ENCODE measurements around the gene OR5C1. TPM values are rescaled to one million over a fixed set of nuclear protein-coding genes. Genes with fewer than 3 reads are reported as not detected.

OR5C1 gene
- total and polyA plus RNA-seq, 4 donors: not detected

- DNase-seq (no peak), ATAC-seq (ENCODE audit: low FRiP score) (no peak)
- no peak overlapping the region for H3K27ac ChIP-seq (ENCODE audit: low read depth in 1 of 2, low read length in 2 of 2)
- H3K27me3 ChIP-seq (ENCODE audit: control insufficient read depth in 1 of 2, insufficient read depth in 2 of 2, low read length in 1 of 2): no peaks in the 10 kb centered on the region
- H3K36me3 ChIP-seq (ENCODE audit: control insufficient read depth in 1 of 2, insufficient read depth in 2 of 2, low read length in 1 of 2): no peaks in the 10 kb centered on the region
- intact Hi-C loops (cut with DNase I): no loop called here
- H3K4me1 ChIP-seq (ENCODE audit: control insufficient read depth in 1 of 2, insufficient read depth in 2 of 2, low read length in 2 of 2): no peaks in the 10 kb centered on the region
- H3K4me3 ChIP-seq (ENCODE audit: low read length in 2 of 2): no peak overlapping the region
- no peaks in the 10 kb centered on the region for H3K9me3 ChIP-seq (ENCODE audit: control insufficient read depth, low read length)
These were observed 3.5 kb upstream of the OR5C1 start for GRCh38 chr9:122785269-122785668.

GRCh38 chr9:122786338-122786737, 2.4 kb upstream of the OR5C1 start:
- Histone ChIP-seq H3K36me3 (ENCODE audit: control insufficient read depth in 1 of 2, insufficient read depth in 2 of 2, low read length in 1 of 2) (no peaks in the 10 kb centered on the region), H3K4me3 (ENCODE audit: low read length in 2 of 2) (no peak overlapping the region), H3K4me1 (ENCODE audit: control insufficient read depth in 1 of 2, insufficient read depth in 2 of 2, low read length in 2 of 2) (no peaks in the 10 kb centered on the region), H3K27ac (ENCODE audit: low read depth in 1 of 2, low read length in 2 of 2) (no peak overlapping the region), H3K27me3 (ENCODE audit: control insufficient read depth in 1 of 2, insufficient read depth in 2 of 2, low read length in 1 of 2) (no peaks in the 10 kb centered on the region), H3K9me3 (ENCODE audit: control insufficient read depth, low read length) (no peaks in the 10 kb centered on the region)
- intact Hi-C loops (cut with DNase I): no loop called here
- DNase-seq (no peak), ATAC-seq (ENCODE audit: low FRiP score) (no peak)
- 92 to 94% methylated on average over 4 of the region's 4 CpGs for WGBS, 2 donors

GRCh38 chr9:122789256-122790046, 718 bp downstream of the OR5C1 start:
- 94 to 95% methylated on average over 28 of the region's 28 CpGs for WGBS, 2 donors
- intact Hi-C loops (cut with DNase I): no loop called here
- DNase-seq (no peak), ATAC-seq (ENCODE audit: low FRiP score) (peak; percentile 58)
- no peaks in the 10 kb centered on the region for H3K9me3 ChIP-seq (ENCODE audit: control insufficient read depth, low read length)
- H3K27ac ChIP-seq (ENCODE audit: low read depth in 1 of 2, low read length in 2 of 2): no peak overlapping the region
- H3K36me3 ChIP-seq (ENCODE audit: control insufficient read depth in 1 of 2, insufficient read depth in 2 of 2, low read length in 1 of 2): no peaks in the 10 kb centered on the region
- no peaks in the 10 kb centered on the region for H3K4me1 ChIP-seq (ENCODE audit: control insufficient read depth in 1 of 2, insufficient read depth in 2 of 2, low read length in 2 of 2)
- H3K27me3 ChIP-seq (ENCODE audit: control insufficient read depth in 1 of 2, insufficient read depth in 2 of 2, low read length in 1 of 2): no peaks in the 10 kb centered on the region
- H3K4me3 ChIP-seq (ENCODE audit: low read length in 2 of 2): no peak overlapping the region

- Histone ChIP-seq H3K4me3 (ENCODE audit: low read length in 2 of 2) (no peak overlapping the region), H3K27me3 (ENCODE audit: control insufficient read depth in 1 of 2, insufficient read depth in 2 of 2, low read length in 1 of 2) (no peaks in the 10 kb centered on the region), H3K9me3 (ENCODE audit: control insufficient read depth, low read length) (no peaks in the 10 kb centered on the region), H3K27ac (ENCODE audit: low read depth in 1 of 2, low read length in 2 of 2) (no peak overlapping the region), H3K4me1 (ENCODE audit: control insufficient read depth in 1 of 2, insufficient read depth in 2 of 2, low read length in 2 of 2) (no peaks in the 10 kb centered on the region), H3K36me3 (ENCODE audit: control insufficient read depth in 1 of 2, insufficient read depth in 2 of 2, low read length in 1 of 2) (no peaks in the 10 kb centered on the region)
- DNase-seq: no peak
- 85 to 89% methylated on average over 5 of the region's 5 CpGs for WGBS, 2 donors
- intact Hi-C loops (cut with DNase I): no loop called here
- ATAC-seq (ENCODE audit: low FRiP score): no peak
These were observed 3.3 kb downstream of the OR5C1 start for GRCh38 chr9:122791872-122792669.

GRCh38 chr9:122797316-122798063, 8.8 kb downstream of the OR5C1 start:
- intact Hi-C loops (cut with DNase I): no loop called here
- Histone ChIP-seq H3K4me1 (ENCODE audit: control insufficient read depth in 1 of 2, insufficient read depth in 2 of 2, low read length in 2 of 2) (no peaks in the 10 kb centered on the region), H3K27me3 (ENCODE audit: control insufficient read depth in 1 of 2, insufficient read depth in 2 of 2, low read length in 1 of 2) (no peaks in the 10 kb centered on the region), H3K36me3 (ENCODE audit: control insufficient read depth in 1 of 2, insufficient read depth in 2 of 2, low read length in 1 of 2) (no peaks in the 10 kb centered on the region), H3K27ac (ENCODE audit: low read depth in 1 of 2, low read length in 2 of 2) (no peak overlapping the region), H3K4me3 (ENCODE audit: low read length in 2 of 2) (no peak overlapping the region), H3K9me3 (ENCODE audit: control insufficient read depth, low read length) (no peaks in the 10 kb centered on the region)
- 81 to 84% methylated on average over 6 of the region's 6 CpGs for WGBS, 2 donors
- DNase-seq: no peak
- ATAC-seq (ENCODE audit: low FRiP score): no peak

- DNase-seq (no peak), ATAC-seq (ENCODE audit: low FRiP score) (no peak)
- H3K27ac ChIP-seq (ENCODE audit: low read depth in 1 of 2, low read length in 2 of 2): no peak within 1 kb of the TSS
- H3K4me1 ChIP-seq (ENCODE audit: control insufficient read depth in 1 of 2, insufficient read depth in 2 of 2, low read length in 2 of 2): no peaks in the 10 kb centered on the region
- no peak within 1 kb of the TSS for H3K4me3 ChIP-seq (ENCODE audit: low read length in 2 of 2)
- no peaks in the 10 kb centered on the region for H3K27me3 ChIP-seq (ENCODE audit: control insufficient read depth in 1 of 2, insufficient read depth in 2 of 2, low read length in 1 of 2)
- intact Hi-C loops (cut with DNase I): loop anchor here in 1 of 2 donors (10.0 kb wide), 1 partner anchor 696 kb away; no protein-coding TSS in a partner anchor
- WGBS, 2 donors: 93 to 95% methylated on average over 30 of the region's 30 CpGs
- no peaks in the 10 kb centered on the region for H3K36me3 ChIP-seq (ENCODE audit: control insufficient read depth in 1 of 2, insufficient read depth in 2 of 2, low read length in 1 of 2)
- H3K9me3 ChIP-seq (ENCODE audit: control insufficient read depth, low read length): no peaks in the 10 kb centered on the region
These were observed 11.6 kb downstream of the OR5C1 start, which contains the start of gene OR1K1 for GRCh38 chr9:122800066-122801060. Gene OR1K1, plus strand, starts transcription at chr9:122800123. Its CDS starts 0 bp downstream, at chr9:122800123.

- intact Hi-C loops (cut with DNase I): loop anchor here in 1 of 2 donors (10.0 kb wide), 1 partner anchor 702 kb away; no protein-coding TSS in a partner anchor
- Histone ChIP-seq H3K4me1 (ENCODE audit: control insufficient read depth in 1 of 2, insufficient read depth in 2 of 2, low read length in 2 of 2) (no peaks in the 10 kb centered on the region), H3K27me3 (ENCODE audit: control insufficient read depth in 1 of 2, insufficient read depth in 2 of 2, low read length in 1 of 2) (no peaks in the 10 kb centered on the region), H3K4me3 (ENCODE audit: low read length in 2 of 2) (no peak overlapping the region), H3K27ac (ENCODE audit: low read depth in 1 of 2, low read length in 2 of 2) (no peak overlapping the region), H3K9me3 (ENCODE audit: control insufficient read depth, low read length) (no peaks in the 10 kb centered on the region), H3K36me3 (ENCODE audit: control insufficient read depth in 1 of 2, insufficient read depth in 2 of 2, low read length in 1 of 2) (no peaks in the 10 kb centered on the region)
- WGBS, 2 donors: 88 to 94% methylated on average over 4 of the region's 4 CpGs
- ATAC-seq (ENCODE audit: low FRiP score) (no peak), DNase-seq (no peak)
These were observed 17.9 kb downstream of the OR5C1 start for GRCh38 chr9:122806661-122807060.
